Fibroblast of the aortic adventitia (primary cell): ENCODE data around the gene MYT1. TPM values are rescaled to one million over a fixed set of nuclear protein-coding genes. Genes with fewer than 3 reads are reported as not detected.
A peak's percentile ranks its signal among the peaks of the same experiment; 100 is the strongest.

ENCODE experiments used
- DNase-seq: peaks from one replicate; pipeline ENCODE4 v3.0.0-alpha.2; 2010; ENCODE audit warnings: low read depth
- H3K4me3 ChIP-seq: 2 replicates; pipeline ENCODE4 v1.5.1; 2011; ENCODE audit warnings: low read depth, mild to moderate bottlenecking, control low read depth, low read length, moderate library complexity
- total RNA-seq: library from RNA; depleted of rRNA; stranded (reverse); fragments of >200 nt; gene quantifications from 2 replicates; pipeline ENCODE4 v1.2.3, GENCODE V29; 2012; ENCODE audit warnings: low replicate concordance
- TF ChIP-seq, protein P1 (sequence below): IDR thresholded peaks from 2 replicates; pipeline ENCODE4 v1.5.1; 2011; ENCODE audit warnings: mild to moderate bottlenecking, low read length, control low read depth, inconsistent platforms; ENCODE audit not compliant: insufficient read depth

MYT1 gene
- total RNA-seq, 1 donor = not detected

DNA sequence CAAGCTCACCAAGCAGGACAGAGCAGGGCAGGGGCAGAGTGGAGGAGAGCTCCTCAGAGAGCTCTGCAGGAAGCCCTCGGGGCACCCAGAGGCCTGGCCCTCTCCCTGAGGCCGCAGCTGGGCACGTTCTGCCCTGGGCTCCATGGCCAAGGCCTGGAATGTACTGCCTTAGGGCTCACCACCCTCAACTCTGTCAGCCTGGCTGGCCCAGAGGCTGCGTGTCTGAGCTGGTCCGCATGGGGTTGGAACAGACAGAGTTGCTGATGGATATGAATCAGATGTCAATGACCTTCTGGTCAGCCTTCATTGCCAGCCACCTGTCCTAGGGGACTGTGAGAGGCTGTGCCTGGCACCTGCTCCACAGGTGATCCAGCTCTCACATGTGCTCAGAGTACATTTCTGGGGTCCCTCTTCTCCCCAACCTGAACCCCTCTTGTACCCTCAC, 58.1 kb downstream of the MYT1 start:
- no peak overlapping the region for H3K4me3 ChIP-seq
- no peak for DNase-seq
- TF ChIP-seq, protein P1, sequence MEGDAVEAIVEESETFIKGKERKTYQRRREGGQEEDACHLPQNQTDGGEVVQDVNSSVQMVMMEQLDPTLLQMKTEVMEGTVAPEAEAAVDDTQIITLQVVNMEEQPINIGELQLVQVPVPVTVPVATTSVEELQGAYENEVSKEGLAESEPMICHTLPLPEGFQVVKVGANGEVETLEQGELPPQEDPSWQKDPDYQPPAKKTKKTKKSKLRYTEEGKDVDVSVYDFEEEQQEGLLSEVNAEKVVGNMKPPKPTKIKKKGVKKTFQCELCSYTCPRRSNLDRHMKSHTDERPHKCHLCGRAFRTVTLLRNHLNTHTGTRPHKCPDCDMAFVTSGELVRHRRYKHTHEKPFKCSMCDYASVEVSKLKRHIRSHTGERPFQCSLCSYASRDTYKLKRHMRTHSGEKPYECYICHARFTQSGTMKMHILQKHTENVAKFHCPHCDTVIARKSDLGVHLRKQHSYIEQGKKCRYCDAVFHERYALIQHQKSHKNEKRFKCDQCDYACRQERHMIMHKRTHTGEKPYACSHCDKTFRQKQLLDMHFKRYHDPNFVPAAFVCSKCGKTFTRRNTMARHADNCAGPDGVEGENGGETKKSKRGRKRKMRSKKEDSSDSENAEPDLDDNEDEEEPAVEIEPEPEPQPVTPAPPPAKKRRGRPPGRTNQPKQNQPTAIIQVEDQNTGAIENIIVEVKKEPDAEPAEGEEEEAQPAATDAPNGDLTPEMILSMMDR = no peak

DNA sequence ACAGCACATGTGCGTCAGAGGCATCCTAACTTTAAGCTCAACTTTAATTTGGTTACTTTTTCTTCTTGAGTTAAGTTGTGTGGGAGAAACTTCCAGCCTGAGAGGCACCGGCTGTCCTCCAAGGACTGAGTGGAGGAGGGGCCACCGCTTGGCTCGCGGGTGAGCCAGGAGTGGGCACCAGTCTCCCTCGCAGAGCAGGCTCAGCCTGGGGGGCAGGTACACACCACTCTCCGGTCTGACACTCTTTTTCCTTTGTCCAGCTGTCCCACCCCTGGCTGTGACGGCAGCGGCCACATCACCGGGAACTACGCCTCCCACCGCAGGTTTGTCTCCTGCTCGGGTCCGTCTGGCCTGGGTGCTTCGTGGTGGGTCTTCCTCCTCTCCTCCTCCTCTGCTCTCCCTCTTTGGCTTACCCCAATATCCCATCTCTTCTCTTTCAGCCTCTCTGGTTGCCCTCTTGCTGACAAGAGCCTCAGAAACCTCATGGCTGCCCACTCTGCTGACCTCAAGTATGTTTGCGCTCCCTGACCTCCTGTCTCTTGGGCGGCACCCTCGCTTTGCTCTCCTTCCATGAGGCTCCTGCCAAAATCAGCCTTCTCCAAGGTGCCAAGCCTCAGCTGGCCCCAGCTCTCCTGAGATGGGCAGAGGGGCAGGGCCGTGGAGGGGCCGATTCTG, 58.7 kb downstream of the MYT1 start:
- TF ChIP-seq, protein P1 = no peak
- H3K4me3 ChIP-seq = no peak overlapping the region
- no peak for DNase-seq

DNA sequence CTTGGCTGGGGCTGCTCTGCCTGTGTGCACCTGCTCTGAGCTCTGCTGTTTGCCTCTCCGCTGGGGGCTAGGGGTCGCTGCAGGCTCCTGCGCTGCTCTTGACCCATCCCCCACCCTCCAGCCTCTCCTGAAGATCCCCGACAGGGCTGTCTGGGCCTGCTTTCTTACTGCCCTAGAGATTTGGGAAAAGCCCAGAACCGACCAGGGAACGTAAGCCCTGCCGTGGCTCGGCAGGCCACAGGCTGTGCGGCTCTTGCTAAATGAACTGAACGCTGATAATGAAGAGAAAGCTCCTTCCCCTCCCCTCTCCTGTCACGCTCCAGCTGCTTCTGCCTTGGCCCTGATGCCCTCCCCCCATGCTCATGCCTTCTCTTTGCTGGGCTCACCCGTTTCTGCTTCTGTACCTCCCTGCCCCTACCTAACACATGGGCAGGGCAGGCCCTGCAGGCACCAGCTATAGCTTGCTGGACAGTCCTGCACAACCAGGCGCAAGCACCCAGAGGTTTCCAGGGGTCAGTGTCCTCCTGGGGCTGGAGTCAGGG, 59.3 kb downstream of the MYT1 start:
- H3K4me3 ChIP-seq = no peak overlapping the region
- DNase-seq = peak; percentile 9
- TF ChIP-seq, protein P1 = no peak

DNA sequence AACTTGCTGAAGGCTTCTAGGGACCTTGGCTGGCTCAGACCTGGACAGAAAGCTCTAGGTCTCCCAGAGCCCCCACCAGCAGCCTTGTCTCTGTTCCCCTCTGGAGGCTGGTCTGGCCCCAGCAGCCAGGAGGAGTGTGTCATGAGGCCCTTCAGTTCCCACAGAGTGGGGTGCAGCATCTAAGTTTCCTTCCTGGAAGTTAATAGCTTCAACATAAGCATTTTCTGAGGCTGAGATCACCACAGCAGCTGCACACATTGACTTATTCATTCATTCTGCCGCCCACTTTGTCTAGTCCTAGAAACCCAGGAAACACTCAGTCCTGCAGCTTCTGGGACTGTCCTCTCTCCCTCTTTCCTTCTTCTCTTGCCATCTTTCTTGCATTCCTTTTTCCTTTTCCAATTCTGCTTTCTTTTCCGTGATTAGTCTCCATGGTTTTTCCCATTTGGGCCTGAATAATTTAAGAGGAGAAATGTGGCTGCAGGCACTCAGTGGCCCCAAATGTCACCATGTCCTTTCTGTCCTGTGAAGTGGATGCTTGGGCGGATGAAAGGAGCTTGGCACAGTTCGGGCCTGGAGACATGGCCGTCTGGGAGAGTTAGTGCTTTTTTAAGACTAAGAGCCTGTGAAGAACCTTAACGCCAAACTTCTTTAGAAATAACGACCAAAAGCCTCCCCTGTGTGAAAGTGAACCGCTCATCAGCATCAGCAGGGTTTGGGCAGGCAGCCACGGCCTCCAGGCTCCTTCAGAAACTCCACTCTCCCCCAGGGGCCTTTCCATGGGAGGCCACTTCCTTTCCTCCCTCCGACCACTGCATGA, 60.3 kb downstream of the MYT1 start:
- TF ChIP-seq, protein P1 = no peak
- peak; percentile 76 for DNase-seq
- H3K4me3 ChIP-seq = no peak overlapping the region

DNA sequence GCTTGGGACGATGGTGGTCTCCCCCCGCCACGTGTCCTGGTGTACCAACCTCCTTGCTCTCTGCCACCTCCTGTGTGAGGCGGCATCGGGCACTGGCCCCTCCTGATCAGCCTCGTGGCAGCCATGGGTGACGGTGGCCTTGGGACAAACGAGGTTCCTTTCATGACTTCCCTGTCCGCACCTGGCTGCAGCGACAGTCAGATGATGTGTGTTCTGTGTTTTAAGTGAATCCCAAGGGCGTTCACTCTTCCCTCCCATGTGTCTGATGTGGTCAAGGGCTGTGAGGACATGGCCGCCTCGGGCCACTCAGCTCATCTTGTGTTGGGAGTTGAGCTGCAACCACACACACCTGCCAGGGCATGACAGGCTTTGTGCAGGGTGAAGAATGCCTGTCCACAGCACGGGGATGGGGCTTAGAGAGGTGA, 60.9 kb downstream of the MYT1 start:
- H3K4me3 ChIP-seq = no peak overlapping the region
- TF ChIP-seq, protein P1 = no peak
- no peak for DNase-seq

DNA sequence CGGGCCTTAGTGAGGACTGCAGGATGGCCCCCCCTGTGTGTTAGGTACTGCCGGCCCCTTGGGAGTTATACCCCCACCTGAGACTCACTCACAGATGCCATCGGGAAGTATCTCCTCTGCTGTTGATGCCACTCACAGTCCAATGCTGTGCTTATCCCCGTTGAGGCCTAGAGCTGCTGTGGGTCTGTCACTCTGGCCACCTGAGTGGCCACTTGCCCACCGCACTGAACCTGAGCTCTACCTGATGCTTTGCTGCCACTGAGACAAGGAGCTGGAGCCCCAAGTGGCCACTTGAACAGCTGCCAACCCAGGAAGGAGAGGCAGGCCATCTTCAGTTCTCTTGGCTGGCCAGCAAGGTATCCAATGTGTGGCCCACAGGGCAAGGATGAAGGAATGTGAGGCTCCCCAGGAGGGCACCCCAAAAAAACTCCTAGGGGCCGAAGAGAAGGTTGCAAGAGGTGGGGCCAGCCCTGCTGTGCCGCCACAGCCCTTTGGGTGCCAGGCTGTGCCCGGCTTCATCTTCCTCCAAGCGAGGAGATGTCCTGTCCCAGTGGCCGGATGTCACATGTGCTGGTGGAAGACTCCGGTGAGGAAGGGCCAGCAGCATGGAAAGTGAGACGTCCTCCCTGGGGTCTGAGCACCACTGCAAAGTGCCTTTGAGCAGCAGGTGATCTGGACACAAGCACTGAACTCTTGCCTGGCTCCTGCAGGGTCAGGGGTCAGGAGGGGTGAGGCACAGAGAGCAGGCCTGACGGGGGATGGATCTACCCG, 61.8 kb downstream of the MYT1 start:
- TF ChIP-seq, protein P1 = no peak

More for the DNA sequence above, 61.8 kb downstream of the MYT1 start:
- no peak for DNase-seq
- no peak overlapping the region for H3K4me3 ChIP-seq
